K562 (cell line): Measurements from ENCODE around the gene AHI1. TPM values are rescaled to one million over a fixed set of nuclear protein-coding genes. Genes with fewer than 3 reads are reported as not detected.

Experiments
- ATAC-seq: fragments of 200-7000 bp; cut with Tn5 transposase; 3 replicates; pipeline ENCODE4 v1.9.1; 2020; ENCODE audit warnings: moderate library complexity
- BruUV-seq: library from RNA; stranded (reverse); fragments of 400-500 nt; replicated peaks from 2 replicates; lab custom pipeline; 2021; lab: Mats Ljungman, UMichigan
- CTCF ChIA-PET: fragments of 300-600 bp; formaldehyde crosslinking; extraction: SDS; loops from one replicate; lab custom pipeline; 2021; ENCODE audit warnings: low intra/inter-chr PET ratio; lab: Yijun Ruan, JAX
- POLR2A ChIA-PET: fragments of 300-600, 350-650 bp; sonication (Branson Sonifier 250); formaldehyde crosslinking; extraction: SDS; loops from one replicate; lab custom pipeline; 2021; ENCODE audit warnings: antibody characterized with exemption, inconsistent platforms; lab: Yijun Ruan, JAX
- DNase-seq, 4 experiments: peaks; one replicate each; pipeline versions ENCODE4 v3.0.0 to v3.0.0-alpha.2; 2011 to 2018; ENCODE audit warnings: low spot score in 3 of 4, mixed read lengths in 3 of 4; ENCODE audit errors: extremely low read depth in 1 of 4
- FAIRE-seq: peaks from 2 replicates; lab custom pipeline; 2011; peaks lifted over from hg19 to GRCh38; lab: Jason Lieb, UNC
- H2AFZ ChIP-seq: 2 replicates; pipeline ENCODE4 v1.6.0; 2011; ENCODE audit warnings: low read depth, low read length, control low read depth, inconsistent platforms
- H3K27ac ChIP-seq: fragments of 200-600 bp; 3 replicates; pipeline ENCODE4 v1.8.0; 2011; ENCODE audit warnings: low read depth, mild to moderate bottlenecking, control low read depth, inconsistent platforms, low read length, moderate library complexity, mixed read lengths; ENCODE audit errors: extremely low read depth
- H3K27me3 ChIP-seq, 2 experiments: fragments of 300-600 bp in 1 of 2; 2 replicates in 1 of 2; 3 replicates in 1 of 2; pipeline versions ENCODE4 v1.6.0 to v1.8.0; 2011; ENCODE audit warnings: inconsistent platforms in 2 of 2, low read length in 2 of 2, mild to moderate bottlenecking in 1 of 2, mixed read lengths in 1 of 2, moderate library complexity in 1 of 2; ENCODE audit not compliant: control insufficient read depth in 2 of 2, insufficient read depth in 2 of 2
- H3K36me3 ChIP-seq: fragments of 300-600 bp; 3 replicates; pipeline ENCODE4 v1.8.0; 2011; ENCODE audit warnings: mild to moderate bottlenecking, low read length, inconsistent platforms; ENCODE audit not compliant: control insufficient read depth, insufficient read depth
- H3K4me1 ChIP-seq, 2 experiments: fragments of 200-600 bp in 1 of 2; replicated peaks in 1 of 2; 2 replicates in 1 of 2; 3 replicates in 1 of 2; pipeline versions ENCODE4 v1.5.1 to v1.8.0; 2011; ENCODE audit warnings: inconsistent platforms in 2 of 2, low read length in 2 of 2, mild to moderate bottlenecking in 1 of 2, mixed read lengths in 1 of 2, moderate library complexity in 1 of 2; ENCODE audit not compliant: control insufficient read depth in 2 of 2, insufficient read depth in 2 of 2
- H3K4me2 ChIP-seq: 2 replicates; pipeline ENCODE4 v1.6.1; 2011; ENCODE audit warnings: low read length, control low read depth, inconsistent platforms, mixed read lengths; ENCODE audit not compliant: insufficient read depth
- H3K4me3 ChIP-seq: fragments of 200-600 bp; sonication (generic), shearing (Covaris generic); 2 replicates; pipeline ENCODE4 v1.5.1; 2016; ENCODE audit warnings: control low read depth, inconsistent platforms
- H3K79me2 ChIP-seq: fragments of 200-600 bp; 3 replicates; pipeline ENCODE4 v1.8.0; 2011; ENCODE audit warnings: low read length, inconsistent platforms; ENCODE audit not compliant: control insufficient read depth, insufficient read depth
- H3K9ac ChIP-seq, 2 experiments: 2 replicates each; pipeline versions ENCODE4 v1.6.0 to v1.6.1; 2011; ENCODE audit warnings: low read depth in 2 of 2, low read length in 2 of 2, control low read depth in 1 of 2, inconsistent platforms in 1 of 2, mild to moderate bottlenecking in 1 of 2, mixed read lengths in 1 of 2; ENCODE audit not compliant: insufficient read depth in 1 of 2
- H3K9me1 ChIP-seq: one replicate; pipeline ENCODE4 v1.6.0; 2011; ENCODE audit warnings: inconsistent platforms, mild to moderate bottlenecking, low read length, moderate library complexity; ENCODE audit not compliant: control insufficient read depth, insufficient read depth
- H3K9me3 ChIP-seq: replicated peaks from 2 replicates; pipeline ENCODE4 v1.5.1; 2011; ENCODE audit warnings: low read depth, low read length, inconsistent platforms; ENCODE audit not compliant: control insufficient read depth, insufficient read depth
- H4K20me1 ChIP-seq: replicated peaks from 2 replicates; pipeline ENCODE4 v1.6.1; 2011; ENCODE audit warnings: low read length, inconsistent platforms, mixed read lengths; ENCODE audit not compliant: control insufficient read depth, insufficient read depth
- ATF1 ChIP-seq, 2 experiments: fragments of 450-650 bp in 1 of 2; IDR thresholded peaks; 2 replicates each; pipeline ENCODE4 v1.6.1; 2016; ENCODE audit warnings: missing compliant biosample characterization in 1 of 2, missing genetic modification characterization in 1 of 2
- ATF3 ChIP-seq, 2 experiments: fragments of 450-650 bp in 1 of 2; sonication (generic) in 1 of 2; formaldehyde crosslinking in 1 of 2; IDR thresholded peaks in 1 of 2; conservative IDR thresholded peaks in 1 of 2; 2 replicates each; pipeline versions ENCODE4 v1.6.1 to v1.8.1; 2016 to 2023; ENCODE audit warnings: mild to moderate bottlenecking in 2 of 2, moderate library complexity in 2 of 2, inconsistent platforms in 1 of 2, missing genetic modification reagents in 1 of 2
- ATF7 ChIP-seq: fragments of 450-650 bp; IDR thresholded peaks from 2 replicates; pipeline ENCODE4 v1.7.1; 2014; ENCODE audit warnings: mild to moderate bottlenecking, moderate library complexity
- CHD1 ChIP-seq: fragments of 200-600 bp; sonication (generic); IDR thresholded peaks from one replicate; pipeline ENCODE4 v1.6.1; 2012; ENCODE audit warnings: mild to moderate bottlenecking, moderate library complexity, low read length, inconsistent platforms
- CREB1 ChIP-seq, 2 experiments: sonication (generic) in 1 of 2; formaldehyde crosslinking in 1 of 2; IDR thresholded peaks; 2 replicates each; pipeline versions ENCODE4 v1.6.1 to v1.8.0; 2012 to 2022; ENCODE audit warnings: inconsistent platforms in 1 of 2, mild to moderate bottlenecking in 1 of 2, missing genetic modification reagents in 1 of 2, moderate library complexity in 1 of 2
- HDGF ChIP-seq: fragments of 450-650 bp; IDR thresholded peaks from 2 replicates; pipeline ENCODE4 v1.6.1; 2016
- HMG20A ChIP-seq: fragments of 450-650 bp; formaldehyde crosslinking; conservative IDR thresholded peaks from 2 replicates; pipeline ENCODE4 v1.4.0; 2020; ENCODE audit warnings: mild to moderate bottlenecking, mixed read lengths
- HSF4 ChIP-seq: fragments of 250-450 bp; sonication (Bioruptor Pico); IDR thresholded peaks from 2 replicates; pipeline ENCODE4 v2.1.2; 2022; ENCODE audit warnings: mild to moderate bottlenecking, moderate library complexity, borderline replicate concordance
- MEF2A ChIP-seq: IDR thresholded peaks from 2 replicates; pipeline ENCODE4 v1.6.1; 2011; ENCODE audit warnings: low read depth, mild to moderate bottlenecking, low read length, moderate library complexity; ENCODE audit not compliant: control insufficient read depth
- STAG1 ChIP-seq: sonication (generic); formaldehyde crosslinking; IDR thresholded peaks from 2 replicates; pipeline ENCODE4 v1.5.0; 2020; ENCODE audit warnings: missing genetic modification reagents, borderline replicate concordance
- THAP12 ChIP-seq: fragments of 250-450 bp; sonication (Bioruptor Pico); IDR thresholded peaks from 2 replicates; pipeline ENCODE4 v1.9.0; 2021; ENCODE audit warnings: mild to moderate bottlenecking, inconsistent platforms
- ZC3H4 ChIP-seq: sonication (generic); formaldehyde crosslinking; IDR thresholded peaks from 2 replicates; pipeline ENCODE4 v1.9.0; 2021; ENCODE audit warnings: missing genetic modification reagents, borderline replicate concordance
- ZHX1 ChIP-seq: fragments of 150-350 bp; conservative IDR thresholded peaks from 2 replicates; pipeline ENCODE4 v1.6.1; 2014; ENCODE audit warnings: low read length
- ZNF311 ChIP-seq: fragments of 250-450 bp; sonication (Bioruptor Pico); IDR thresholded peaks from 2 replicates; pipeline ENCODE4 v1.4.0; 2020; ENCODE audit warnings: mild to moderate bottlenecking, moderate library complexity
- ZNF41 ChIP-seq: fragments of 250-450 bp; sonication (Bioruptor Pico); conservative IDR thresholded peaks from 2 replicates; pipeline ENCODE4 v1.4.0; 2020; ENCODE audit warnings: mild to moderate bottlenecking
- whole genome bisulfite sequencing: fragments of 100-300 bp; shearing (Covaris generic); methylation state at CpG from one replicate; pipeline ENCODE4 v1.1.6; 2016; ENCODE audit warnings: low coverage, mixed read lengths; ENCODE audit not compliant: insufficient coverage; ENCODE audit errors: missing lambda C conversion rate; 5-methylcytosine and 5-hydroxymethylcytosine counted together
- in situ Hi-C: fragments of 300-500 bp; cut with MboI; formaldehyde crosslinking; loops from 4 replicates; pipeline ENCODE4 v1.15.0; 2018; ENCODE audit warnings: inconsistent platforms, mixed read lengths
- intact Hi-C: fragments of 100-400 bp; cut with micrococcal nuclease; formaldehyde crosslinking; loops from 2 replicates; pipeline ENCODE4 v1.14.2; 2022
- polyA plus RNA-seq, 8 experiments: library from polyadenylated mRNA; depleted of rRNA in 4 of 8; stranded (reverse) in 5 of 8; unstranded in 3 of 8; fragments of >200 nt; fragmentation: Nextera tagmentation in 2 of 8; fragmentation: Illumina TruSeq in 1 of 8; extraction: Ambion mirVana in 2 of 8; extraction: Trizol in 1 of 8; gene quantifications; 2 replicates each; pipeline versions ENCODE4 v1.2.1 to v1.2.3, GENCODE V29; 2011 to 2014; ENCODE audit warnings: inconsistent platforms in 1 of 8, missing spikeins in 1 of 8
- total RNA-seq, 7 experiments: library from RNA; depleted of rRNA in 6 of 7; stranded (reverse); fragments of >200 nt in 6 of 7; fragmentation: Illumina TruSeq in 2 of 7; extraction: Trizol in 2 of 7; gene quantifications; 2 replicates each; pipeline versions ENCODE4 v1.2.1 to v1.2.3, GENCODE V29; 2011 to 2021; ENCODE audit warnings: low replicate concordance in 1 of 7
- TF ChIP-seq, protein P1 (sequence below), 2 experiments: fragments of 450-650 bp; IDR thresholded peaks; 2 replicates each; pipeline ENCODE4 v1.6.1; 2016

Gene AHI1
- total and polyA plus RNA-seq, 9 of the 15 experiments (the other 6 are each of a cell fraction or from before 2014, with no cell fraction given), result 24.7 to 54.9 (median 32.2) TPM

- H3K27me3 ChIP-seq, result no peaks in the 10 kb centered on the region
- no peak for ATAC-seq
- intact Hi-C loops (loop anchor here (5.0 kb wide), 1 partner anchor 88 kb away; no protein-coding TSS in a partner anchor), in situ Hi-C loops (no loop called here)
- no peaks in the 10 kb centered on the region for H4K20me1 ChIP-seq
- no peaks in the 10 kb centered on the region for H3K9me1 ChIP-seq
- no peaks in the 10 kb centered on the region for H3K79me2 ChIP-seq
- no peaks in the 10 kb centered on the region for H3K9me3 ChIP-seq
- no peak overlapping the region for H3K9ac ChIP-seq
- no peak overlapping the region for H3K27ac ChIP-seq
- no peak overlapping the region for H2AFZ ChIP-seq
- CTCF ChIA-PET, result no interaction called here
- no peak overlapping the region for H3K4me3 ChIP-seq
- H3K4me2 ChIP-seq, result no peak overlapping the region
- DNase-seq, result no peak
- FAIRE-seq, result no peak
- POLR2A ChIA-PET, result no interaction called here
- WGBS, result 37% methylated on average over 1 of the region's 1 CpG
- H3K4me1 ChIP-seq, result peaks cover 17 to 41% of the 10 kb centered on the region in 2 experiments
- BruUV-seq, result no TSS peak
- no peaks in the 10 kb centered on the region for H3K36me3 ChIP-seq
- TF ChIP-seq, protein P1, sequence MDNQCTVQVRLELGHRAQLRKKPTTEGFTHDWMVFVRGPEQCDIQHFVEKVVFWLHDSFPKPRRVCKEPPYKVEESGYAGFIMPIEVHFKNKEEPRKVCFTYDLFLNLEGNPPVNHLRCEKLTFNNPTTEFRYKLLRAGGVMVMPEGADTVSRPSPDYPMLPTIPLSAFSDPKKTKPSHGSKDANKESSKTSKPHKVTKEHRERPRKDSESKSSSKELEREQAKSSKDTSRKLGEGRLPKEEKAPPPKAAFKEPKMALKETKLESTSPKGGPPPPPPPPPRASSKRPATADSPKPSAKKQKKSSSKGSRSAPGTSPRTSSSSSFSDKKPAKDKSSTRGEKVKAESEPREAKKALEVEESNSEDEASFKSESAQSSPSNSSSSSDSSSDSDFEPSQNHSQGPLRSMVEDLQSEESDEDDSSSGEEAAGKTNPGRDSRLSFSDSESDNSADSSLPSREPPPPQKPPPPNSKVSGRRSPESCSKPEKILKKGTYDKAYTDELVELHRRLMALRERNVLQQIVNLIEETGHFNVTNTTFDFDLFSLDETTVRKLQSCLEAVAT (IDR thresholded peaks at IDR 0.05), result no peak
- TF ChIP-seq ATF1 (CRISPR knock-in tag; IDR thresholded peaks at IDR 0.05) (no peak), ATF1 (tag; IDR thresholded peaks at IDR 0.05) (peak; percentile 93), CHD1 (no peak), ZC3H4 (CRISPR knock-in tag) (no peak), CREB1 (IDR thresholded peaks at IDR 0.05) (peak; percentile 20; the same call in 1 of the 2 replicates), CREB1 (CRISPR knock-in tag; IDR thresholded peaks at IDR 0.05) (no peak), ATF7 (peak; percentile 72; the same call in 1 of the 2 replicates), HSF4 (CRISPR knock-in tag) (no peak), STAG1 (no peak), ZNF311 (CRISPR knock-in tag) (no peak), THAP12 (no peak), HDGF (no peak), ATF3 (IDR thresholded peaks at IDR 0.05) (peak; percentile 83), ATF3 (CRISPR knock-in tag; conservative IDR thresholded peaks at IDR 0.05) (no peak), HMG20A (CRISPR knock-in tag) (no peak), ZHX1 (no peak), MEF2A (no peak), ZNF41 (CRISPR knock-in tag) (no peak)
Observed at GRCh38 chr6:135234492-135234780, 263.1 kb downstream of the AHI1 start.
